KOPT-K1 (cell line): Measurements from ENCODE around the gene RFT1.
A peak's percentile ranks its signal among the peaks of the same experiment; 100 is the strongest.

Experiments
- H3K27ac ChIP-seq: fragments of 200-600 bp; sonication (generic); 2 replicates; pipeline ENCODE4 v1.5.1; 2016; ENCODE audit warnings: antibody characterized with exemption, mild to moderate bottlenecking, low read depth, low read length; ENCODE audit not compliant: poor library complexity, severe bottlenecking
- H3K36me3 ChIP-seq: fragments of 200-600 bp; sonication (generic); 2 replicates; pipeline ENCODE4 v1.5.1; 2017; ENCODE audit warnings: antibody characterized with exemption, mild to moderate bottlenecking, low read length, moderate library complexity; ENCODE audit not compliant: insufficient read depth
- H3K9me3 ChIP-seq: fragments of 200-600 bp; sonication (generic); 2 replicates; pipeline ENCODE4 v1.5.1; 2017; ENCODE audit warnings: antibody characterized with exemption, low read length, mild to moderate bottlenecking; ENCODE audit not compliant: insufficient read depth, poor library complexity, severe bottlenecking

RFT1 gene

GRCh38 chr3:53147151-53147902 lies 17.1 kb upstream of the RFT1 start:
- no peaks in the 10 kb centered on the region for H3K9me3 ChIP-seq
- no peaks in the 10 kb centered on the region for H3K36me3 ChIP-seq
- no peak overlapping the region for H3K27ac ChIP-seq

- Histone ChIP-seq H3K9me3 (no peaks in the 10 kb centered on the region), H3K36me3 (no peaks in the 10 kb centered on the region), H3K27ac (no peak overlapping the region)
These were observed 16.2 kb upstream of the RFT1 start for GRCh38 chr3:53146319-53146891.

GRCh38 chr3:53145713-53146080 lies 15.5 kb upstream of the RFT1 start:
- H3K36me3 ChIP-seq: no peaks in the 10 kb centered on the region
- H3K27ac ChIP-seq: no peak overlapping the region
- no peaks in the 10 kb centered on the region for H3K9me3 ChIP-seq

- H3K9me3 ChIP-seq: no peaks in the 10 kb centered on the region
- H3K36me3 ChIP-seq: no peaks in the 10 kb centered on the region
- no peak overlapping the region for H3K27ac ChIP-seq
These were observed 14.9 kb upstream of the RFT1 start for GRCh38 chr3:53144862-53145712.

GRCh38 chr3:53144446-53144845 lies 14.2 kb upstream of the RFT1 start:
- H3K9me3 ChIP-seq: no peaks in the 10 kb centered on the region

GRCh38 chr3:53142986-53143385 lies 12.8 kb upstream of the RFT1 start:
- no peak overlapping the region for H3K27ac ChIP-seq
- H3K36me3 ChIP-seq: no peaks in the 10 kb centered on the region
- H3K9me3 ChIP-seq: no peaks in the 10 kb centered on the region

More at GRCh38 chr3:53144446-53144845, 14.2 kb upstream of the RFT1 start:
- Histone ChIP-seq H3K27ac (no peak overlapping the region), H3K36me3 (no peaks in the 10 kb centered on the region)

GRCh38 chr3:53140847-53141845 lies 10.9 kb upstream of the RFT1 start:
- Histone ChIP-seq H3K27ac (no peak overlapping the region), H3K9me3 (no peaks in the 10 kb centered on the region), H3K36me3 (no peaks in the 10 kb centered on the region)

- Histone ChIP-seq H3K36me3 (no peaks in the 10 kb centered on the region), H3K27ac (no peak overlapping the region), H3K9me3 (no peaks in the 10 kb centered on the region)
These were observed 9.9 kb upstream of the RFT1 start for GRCh38 chr3:53139906-53140846.

GRCh38 chr3:53137835-53138446 lies 7.7 kb upstream of the RFT1 start:
- no peaks in the 10 kb centered on the region for H3K36me3 ChIP-seq
- H3K9me3 ChIP-seq: no peaks in the 10 kb centered on the region
- no peak overlapping the region for H3K27ac ChIP-seq

- H3K36me3 ChIP-seq: no peaks in the 10 kb centered on the region
- no peaks in the 10 kb centered on the region for H3K9me3 ChIP-seq
- no peak overlapping the region for H3K27ac ChIP-seq
These were observed 7.0 kb upstream of the RFT1 start for GRCh38 chr3:53137221-53137620.

- no peak overlapping the region for H3K27ac ChIP-seq
- H3K36me3 ChIP-seq: no peaks in the 10 kb centered on the region
- no peaks in the 10 kb centered on the region for H3K9me3 ChIP-seq
These were observed 4.5 kb upstream of the RFT1 start for GRCh38 chr3:53134631-53135232.

- no peak overlapping the region for H3K27ac ChIP-seq
- H3K9me3 ChIP-seq: no peaks in the 10 kb centered on the region
- H3K36me3 ChIP-seq: no peaks in the 10 kb centered on the region
These were observed 2.1 kb upstream of the RFT1 start for GRCh38 chr3:53132347-53132746.

GRCh38 chr3:53131096-53131495 lies 861 bp upstream of the RFT1 start:
- Histone ChIP-seq H3K36me3 (peaks cover 11% of the 10 kb centered on the region), H3K27ac (peak overlapping the region; percentile 83), H3K9me3 (no peaks in the 10 kb centered on the region)
